Ascending aorta (tissue), 2 donors: ENCODE results near the gene PGGHG. TPM values are rescaled to one million over a fixed set of nuclear protein-coding genes. Genes with fewer than 3 reads are reported as not detected.

Experiments
- DNase-seq, 2 donors: peaks; one replicate each; pipeline ENCODE4 v3.0.0-alpha.2; 2019; ENCODE audit warnings: low spot score in 2 of 2
- H3K27ac ChIP-seq, 2 donors: fragments of 200-600 bp; sonication (generic); one replicate each; pipeline ENCODE4 v1.5.1; 2016 to 2017; ENCODE audit warnings: mild to moderate bottlenecking in 1 of 2
- H3K27me3 ChIP-seq: fragments of 200-600 bp; sonication (generic); one replicate; pipeline ENCODE4 v1.5.1; 2017
- H3K36me3 ChIP-seq, 2 donors: fragments of 200-600 bp; sonication (generic); one replicate each; pipeline ENCODE4 v1.5.1; 2016
- H3K4me1 ChIP-seq, 2 donors: fragments of 200-600 bp; sonication (generic); one replicate each; pipeline ENCODE4 v1.5.1; 2016 to 2017; ENCODE audit warnings: mild to moderate bottlenecking in 1 of 2
- H3K4me3 ChIP-seq, 2 donors: fragments of 200-600 bp; sonication (generic); one replicate each; pipeline ENCODE4 v1.5.1; 2016 to 2017; ENCODE audit warnings: mild to moderate bottlenecking in 1 of 2
- H3K9me3 ChIP-seq, 2 donors: fragments of 200-600 bp; sonication (generic); one replicate each; pipeline ENCODE4 v1.5.1; 2016
- CTCF ChIP-seq, 3 experiments: fragments of 200-600 bp in 2 of 3; fragments of 450-650 bp in 1 of 3; sonication (generic) in 2 of 3; IDR thresholded peaks; one replicate each; pipeline ENCODE4 v1.5.1; 2016 to 2019; ENCODE audit warnings: antibody characterized with exemption in 3 of 3, mild to moderate bottlenecking in 1 of 3, moderate library complexity in 1 of 3
- intact Hi-C: fragments of 100-400 bp; cut with DNase I; formaldehyde crosslinking; loops from one replicate; pipeline ENCODE4 v1.15.1; 2023
- total RNA-seq: library from RNA; depleted of rRNA; stranded (reverse); fragments of >200 nt; gene quantifications from one replicate; pipeline ENCODE4 v1.1.0, GENCODE V29; 2016

Gene PGGHG
- total RNA-seq, 1 donor from 2014 or later: 155 TPM

- no peaks in the 10 kb centered on the region for H3K9me3 ChIP-seq
- intact Hi-C loops: no loop called here
- H3K4me1 ChIP-seq: peaks cover 0 to 6% of the 10 kb centered on the region in 2 donors
- H3K4me3 ChIP-seq: no peak overlapping the region
- no peaks in the 10 kb centered on the region for H3K27me3 ChIP-seq
- H3K27ac ChIP-seq: no peak overlapping the region
- no peak for DNase-seq
- peaks cover 7 to 11% of the 10 kb centered on the region in 2 donors for H3K36me3 ChIP-seq
- no peak for TF ChIP-seq CTCF (IDR thresholded peaks at IDR 0.05)
These were observed 8.2 kb downstream of the PGGHG start for GRCh38 chr11:297051-297585.

DNA sequence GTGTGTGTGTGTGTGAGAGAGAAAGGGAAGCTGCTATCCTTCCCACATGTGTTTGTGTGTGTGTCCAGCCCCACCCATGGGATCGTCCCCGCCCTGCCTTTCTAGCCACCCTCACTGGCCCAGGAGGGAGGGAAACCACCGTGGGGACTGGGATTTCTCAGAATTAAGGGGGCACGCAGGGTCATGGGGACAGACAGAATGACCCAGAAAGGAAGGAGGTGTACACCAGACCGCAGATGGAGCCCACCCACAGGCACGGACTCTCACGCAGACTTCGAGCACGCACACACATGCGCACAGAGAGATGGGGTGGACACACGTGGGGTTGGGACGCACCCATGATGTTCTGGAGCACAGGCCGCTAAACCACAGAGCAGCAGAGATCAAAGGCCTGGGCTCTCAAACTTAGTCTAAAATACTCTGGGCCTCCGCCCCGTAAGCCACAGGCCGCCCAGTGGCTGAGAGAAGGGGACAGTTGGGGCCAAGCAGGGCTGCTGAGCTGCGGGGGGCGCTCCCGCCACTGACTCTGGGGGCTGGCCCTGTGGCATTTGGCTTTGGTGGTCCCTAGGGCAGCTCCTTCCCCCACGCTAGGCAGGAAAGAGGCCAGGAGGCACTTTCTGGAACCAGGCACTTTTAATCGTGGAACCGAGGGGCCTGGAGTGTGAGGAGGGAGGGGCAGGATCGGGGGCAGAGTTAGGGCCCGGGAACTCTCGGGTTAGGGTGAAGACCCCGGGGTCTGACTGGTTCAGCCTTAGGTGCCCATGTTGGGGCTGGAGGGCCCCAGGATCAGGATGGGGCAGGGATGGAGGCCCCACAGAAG, 8.9 kb downstream of the PGGHG start:
- DNase-seq: no peak
- Histone ChIP-seq H3K27ac (no peak overlapping the region), H3K9me3 (no peaks in the 10 kb centered on the region)

GRCh38 chr11:298406-299065, 9.6 kb downstream of the PGGHG start:
- no peak for DNase-seq
- Histone ChIP-seq H3K27me3 (no peaks in the 10 kb centered on the region), H3K27ac (no peak overlapping the region), H3K9me3 (no peaks in the 10 kb centered on the region), H3K4me1 (peaks cover 0 to 6% of the 10 kb centered on the region in 2 donors), H3K4me3 (no peak overlapping the region), H3K36me3 (peaks cover 7 to 8% of the 10 kb centered on the region in 2 donors)
- intact Hi-C loops: no loop called here
- no peak for TF ChIP-seq CTCF (IDR thresholded peaks at IDR 0.05)

More for the DNA sequence above, 8.9 kb downstream of the PGGHG start:
- intact Hi-C loops: no loop called here
- H3K27me3 ChIP-seq: no peaks in the 10 kb centered on the region
- peaks cover 7 to 11% of the 10 kb centered on the region in 2 donors for H3K36me3 ChIP-seq
- TF ChIP-seq CTCF (IDR thresholded peaks at IDR 0.05): no peak
- no peak overlapping the region for H3K4me3 ChIP-seq
- peaks cover 0 to 6% of the 10 kb centered on the region in 2 donors for H3K4me1 ChIP-seq

DNA sequence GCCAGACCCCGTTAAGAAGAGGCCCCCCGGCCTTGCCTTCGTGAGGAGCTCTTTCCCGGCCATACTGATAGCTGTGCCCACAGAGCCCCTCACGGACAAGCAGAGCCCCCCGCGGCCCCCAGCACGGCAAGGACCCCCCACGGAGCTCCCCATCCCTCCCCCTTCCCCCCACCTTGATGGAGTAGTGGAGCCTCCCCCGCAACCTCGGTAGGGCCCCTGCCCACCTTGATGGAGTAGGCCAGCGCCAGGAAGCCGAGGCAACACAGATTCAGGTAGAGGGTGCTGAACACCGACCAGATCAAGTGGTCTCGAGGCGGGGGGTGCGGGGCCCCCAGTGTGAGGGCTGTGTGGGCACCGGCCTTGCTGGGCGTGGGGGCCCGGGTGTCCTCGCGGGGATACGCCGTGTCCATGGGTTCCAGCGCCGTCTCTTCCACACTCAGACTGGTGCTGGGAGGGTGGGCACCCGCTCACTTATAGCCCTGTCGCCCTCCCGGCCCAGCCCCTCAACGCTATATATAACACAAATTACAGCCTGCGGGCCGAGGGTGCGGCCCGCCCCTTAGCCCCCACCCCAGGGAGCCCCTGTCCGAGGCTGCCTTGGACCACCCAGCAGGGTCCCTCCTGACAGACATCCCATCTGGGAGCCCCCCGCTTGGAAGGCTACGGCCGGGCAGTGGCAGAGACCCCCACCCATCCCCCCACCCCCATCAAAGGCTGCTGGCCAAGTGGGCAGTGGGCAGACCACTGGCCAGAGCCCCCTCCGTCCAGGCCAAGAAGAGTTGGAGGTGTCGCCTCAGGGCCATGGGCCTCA, 10.4 kb downstream of the PGGHG start, which contains the start of gene IFITM5:
Gene IFITM5, minus strand, starts transcription at position 446 of the 811 bp plus-strand sequence. Its CDS starts 36 bp downstream, at position 410.
- Histone ChIP-seq H3K27me3 (no peaks in the 10 kb centered on the region), H3K4me1 (peaks cover 0 to 6% of the 10 kb centered on the region in 2 donors), H3K36me3 (peaks cover under 1% of the 10 kb centered on the region in 2 donors), H3K4me3 (no peak within 1 kb of the TSS), H3K27ac (no peak within 1 kb of the TSS), H3K9me3 (no peaks in the 10 kb centered on the region)
- DNase-seq: no peak
- no peak for TF ChIP-seq CTCF (IDR thresholded peaks at IDR 0.05)
- intact Hi-C loops: no loop called here
